Ishikawa (cell line): ENCODE results near the gene PPP4C.

Source experiments
- YY1 ChIP-seq: IDR thresholded peaks from 2 replicates; pipeline ENCODE4 v1.6.1; 2012; ENCODE audit warnings: low read depth
- TF ChIP-seq, protein P1 (sequence below): IDR thresholded peaks from 2 replicates; pipeline ENCODE4 v1.6.1; 2012

DNA sequence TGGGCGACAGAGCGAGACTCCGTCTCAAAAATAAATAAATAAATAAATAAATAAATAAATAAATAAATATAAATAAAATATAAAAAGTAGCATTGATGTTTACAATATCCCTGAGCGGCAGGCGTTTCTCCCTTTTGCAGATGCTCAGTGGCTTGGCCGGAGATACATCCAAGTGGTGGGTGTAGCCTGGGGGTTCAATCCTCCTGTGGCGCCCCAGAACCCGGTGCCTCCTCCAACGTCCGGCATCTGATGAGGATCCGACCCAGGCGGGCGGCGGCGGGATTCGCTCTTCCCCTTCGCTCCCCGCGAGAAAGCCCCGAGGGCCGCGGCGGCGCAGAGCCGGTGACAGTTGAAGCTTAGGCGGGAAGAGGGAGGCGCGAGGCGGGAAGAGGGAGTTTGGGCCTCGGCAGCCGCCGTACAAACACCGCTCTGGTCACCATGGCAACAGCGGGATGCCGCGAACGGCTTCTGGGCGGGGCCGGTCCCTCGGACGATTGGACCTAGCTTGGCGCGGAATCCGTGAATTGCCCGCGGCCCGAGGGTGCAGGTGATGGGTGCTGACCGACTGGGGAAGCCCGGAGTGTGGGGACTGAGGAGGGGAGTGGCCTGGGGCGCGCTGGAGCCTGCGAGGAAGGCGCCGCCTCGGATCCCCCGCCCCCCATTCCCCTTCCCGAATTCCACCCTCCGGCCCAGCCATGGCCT, 23.0 kb upstream of the PPP4C start:
- TF ChIP-seq, protein P1, sequence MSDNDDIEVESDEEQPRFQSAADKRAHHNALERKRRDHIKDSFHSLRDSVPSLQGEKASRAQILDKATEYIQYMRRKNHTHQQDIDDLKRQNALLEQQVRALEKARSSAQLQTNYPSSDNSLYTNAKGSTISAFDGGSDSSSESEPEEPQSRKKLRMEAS = peak; percentile 100
- no peak for TF ChIP-seq YY1
